Spinal cord (tissue), 10 donors: ENCODE results near the gene ADPRM. TPM values are rescaled to one million over a fixed set of nuclear protein-coding genes. Genes with fewer than 3 reads are reported as not detected.
"Not testable (repeated sequence)": the region's sequence is repeated elsewhere in the genome, so short reads cannot be mapped to it uniquely, and the experiment has no call there.

Experiments
- DNase-seq, 6 donors: peaks; one replicate each; pipeline versions ENCODE4 v3.0.0 to v3.0.0-alpha.2; 2013 to 2015; ENCODE audit warnings: low spot score in 6 of 6, low read depth in 4 of 6
- H3K27ac ChIP-seq: one replicate; pipeline ENCODE4 v1.5.1; 2013; ENCODE audit warnings: low read depth, low read length, control low read depth
- H3K27me3 ChIP-seq: one replicate; pipeline ENCODE4 v1.6.1; 2013; ENCODE audit warnings: low read length; ENCODE audit not compliant: control insufficient read depth, insufficient read depth
- H3K36me3 ChIP-seq: one replicate; pipeline ENCODE4 v1.6.1; 2013; ENCODE audit warnings: low read length; ENCODE audit not compliant: control insufficient read depth, insufficient read depth
- H3K4me1 ChIP-seq: one replicate; pipeline ENCODE4 v1.6.1; 2013; ENCODE audit warnings: low read length; ENCODE audit not compliant: control insufficient read depth, insufficient read depth
- H3K4me3 ChIP-seq: one replicate; pipeline ENCODE4 v1.5.1; 2013; ENCODE audit warnings: low read depth, low read length, control low read depth
- H3K9me3 ChIP-seq: one replicate; pipeline ENCODE4 v1.6.1; 2013; ENCODE audit warnings: low read length; ENCODE audit not compliant: control insufficient read depth, insufficient read depth
- WGBS: methylation state at CpG from one replicate; pipeline ENCODE4 v1.1.5; 2013; ENCODE audit warnings: missing lambda C conversion rate; ENCODE audit not compliant: insufficient coverage; 5-methylcytosine and 5-hydroxymethylcytosine counted together
- polyA plus RNA-seq, 2 donors: library from polyadenylated mRNA; unstranded; fragments of 120-200 nt; gene quantifications; one replicate each; pipeline ENCODE4 v1.2.1, GENCODE V29; 2013; ENCODE audit not compliant: insufficient read length in 2 of 2
- total RNA-seq, 2 donors: library from RNA; depleted of rRNA in 1 of 2; stranded (reverse); fragments of 120-200 nt in 1 of 2; fragments of >200 nt in 1 of 2; gene quantifications; one replicate each; pipeline versions ENCODE4 v1.2.3 to v1.2.4, GENCODE V29; 2013 to 2014
- donor health status: healthy.

Gene ADPRM
- total and polyA plus RNA-seq, 4 donors = 8.7 to 14.7 (median 13.0) TPM

GRCh38 chr17:10725262-10725661 lies 27.9 kb downstream of the ADPRM start:
- Histone ChIP-seq H3K4me3 (no peak overlapping the region), H3K27me3 (no peaks in the 10 kb centered on the region), H3K4me1 (peaks cover 7% of the 10 kb centered on the region), H3K27ac (no peak overlapping the region), H3K9me3 (no peaks in the 10 kb centered on the region), H3K36me3 (no peaks in the 10 kb centered on the region)
- 81% methylated on average over 2 of the region's 3 CpGs for WGBS
- no peak for DNase-seq

- no peaks in the 10 kb centered on the region for H3K27me3 ChIP-seq
- no peak overlapping the region for H3K4me3 ChIP-seq
- peaks cover 13% of the 10 kb centered on the region for H3K4me1 ChIP-seq
- WGBS = 0% methylated on average over 1 of the region's 2 CpGs
- no peaks in the 10 kb centered on the region for H3K36me3 ChIP-seq
- no peak for DNase-seq
- H3K27ac ChIP-seq = no peak overlapping the region
- H3K9me3 ChIP-seq = no peaks in the 10 kb centered on the region
These were observed 28.8 kb downstream of the ADPRM start for GRCh38 chr17:10726196-10726595.

GRCh38 chr17:10727192-10727591 lies 29.8 kb downstream of the ADPRM start:
- no peaks in the 10 kb centered on the region for H3K36me3 ChIP-seq

GRCh38 chr17:10728331-10728892 lies 31.0 kb downstream of the ADPRM start:
- Histone ChIP-seq H3K4me3 (no peak overlapping the region), H3K36me3 (no peaks in the 10 kb centered on the region), H3K4me1 (peaks cover 19% of the 10 kb centered on the region), H3K27ac (no peak overlapping the region), H3K9me3 (no peaks in the 10 kb centered on the region), H3K27me3 (no peaks in the 10 kb centered on the region)
- 100% methylated on average over 5 of the region's 10 CpGs for WGBS
- DNase-seq = no peak

More at GRCh38 chr17:10727192-10727591, 29.8 kb downstream of the ADPRM start:
- WGBS = 82% methylated on average over 5 of the region's 5 CpGs
- Histone ChIP-seq H3K4me3 (no peak overlapping the region), H3K27ac (no peak overlapping the region), H3K27me3 (no peaks in the 10 kb centered on the region), H3K9me3 (no peaks in the 10 kb centered on the region), H3K4me1 (peaks cover 15% of the 10 kb centered on the region)
- DNase-seq = no peak

GRCh38 chr17:10729334-10730193 lies 32.2 kb downstream of the ADPRM start, which contains the start of gene TMEM220:
Gene TMEM220, minus strand, starts transcription at chr17:10730023. Its CDS starts 172 bp downstream, at chr17:10729851.
- Histone ChIP-seq H3K4me1 (peaks cover 19% of the 10 kb centered on the region), H3K9me3 (no peaks in the 10 kb centered on the region), H3K36me3 (no peaks in the 10 kb centered on the region), H3K27me3 (no peaks in the 10 kb centered on the region), H3K27ac (peak within 1 kb of the TSS; percentile 75), H3K4me3 (peak within 1 kb of the TSS; percentile 56)
- DNase-seq = peak in 4 of 6 donors; percentile 44 to 88 (median 71)
- 3% methylated on average over 71 of the region's 79 CpGs for WGBS

GRCh38 chr17:10730247-10730646 lies 32.9 kb downstream of the ADPRM start:
- not testable (repeated sequence) for DNase-seq, H3K9me3 ChIP-seq, H3K27me3 ChIP-seq, H3K36me3 ChIP-seq
- peak overlapping the region; percentile 56 for H3K4me3 ChIP-seq
- peaks cover 19% of the 10 kb centered on the region for H3K4me1 ChIP-seq
- 14% methylated on average over 13 of the region's 15 CpGs for WGBS
- peak overlapping the region; percentile 75 for H3K27ac ChIP-seq

GRCh38 chr17:10731408-10731879 lies 34.0 kb downstream of the ADPRM start:
- H3K27me3 ChIP-seq = no peaks in the 10 kb centered on the region
- no peak for DNase-seq
- no CpG with 5 or more reads among the region's 6 CpGs for WGBS
- H3K27ac ChIP-seq = peak overlapping the region; percentile 33
- H3K36me3 ChIP-seq = no peaks in the 10 kb centered on the region
- no peaks in the 10 kb centered on the region for H3K9me3 ChIP-seq
- H3K4me3 ChIP-seq = no peak overlapping the region
- H3K4me1 ChIP-seq = peaks cover 19% of the 10 kb centered on the region

- H3K9me3 ChIP-seq, H3K4me3 ChIP-seq, H3K36me3 ChIP-seq, H3K27me3 ChIP-seq, DNase-seq, H3K27ac ChIP-seq: not testable (repeated sequence)
- H3K4me1 ChIP-seq = peaks cover 19% of the 10 kb centered on the region
- WGBS = 81% methylated on average over 6 of the region's 6 CpGs
These were observed 34.7 kb downstream of the ADPRM start for GRCh38 chr17:10732121-10732520.

GRCh38 chr17:10733666-10734065 lies 36.3 kb downstream of the ADPRM start:
- no peak overlapping the region for H3K27ac ChIP-seq
- DNase-seq = no peak
- 100% methylated on average over 1 of the region's 3 CpGs for WGBS
- no peaks in the 10 kb centered on the region for H3K36me3 ChIP-seq
- H3K27me3 ChIP-seq = no peaks in the 10 kb centered on the region
- peaks cover 19% of the 10 kb centered on the region for H3K4me1 ChIP-seq
- no peaks in the 10 kb centered on the region for H3K9me3 ChIP-seq
- H3K4me3 ChIP-seq = no peak overlapping the region
